HG02759 (cell line): ENCODE results near the gene EFCAB10.
"Not testable (repeated sequence)": the region's sequence is repeated elsewhere in the genome, so short reads cannot be mapped to it uniquely, and the experiment has no call there.

Experiments
- ATAC-seq: cut with Tn5 transposase; IDR thresholded peaks from one replicate; pipeline ENCODE4 v1.9.1; 2021; ENCODE audit warnings: mild to moderate bottlenecking, moderate library complexity; ENCODE audit not compliant: unreplicated experiment

Gene EFCAB10

GRCh38 chr7:105531792-105532671, 49.3 kb downstream of the EFCAB10 start, which contains the start of gene RINT1:
RINT1 (plus strand) TSS chr7:105532201; CDS start chr7:105532316, 115 bp downstream.
- ATAC-seq = peak; percentile 97

GRCh38 chr7:105530546-105530945, 50.7 kb downstream of the EFCAB10 start:
- no peak for ATAC-seq

- ATAC-seq = no peak
Observed at GRCh38 chr7:105530126-105530525, 51.2 kb downstream of the EFCAB10 start.

- ATAC-seq = not testable (repeated sequence)
Observed at GRCh38 chr7:105527737-105528136, 53.6 kb downstream of the EFCAB10 start.

- ATAC-seq = no peak
Observed at GRCh38 chr7:105524840-105525239, 56.5 kb downstream of the EFCAB10 start.

GRCh38 chr7:105524423-105524822, 56.9 kb downstream of the EFCAB10 start:
- ATAC-seq = not testable (repeated sequence)

GRCh38 chr7:105521717-105522463, 59.4 kb downstream of the EFCAB10 start, which contains the start of gene PUS7:
PUS7 (minus strand) TSS chr7:105522271; CDS start chr7:105508512, 13,759 bp downstream.
- ATAC-seq = peak; percentile 87

GRCh38 chr7:105521027-105521716, 60.1 kb downstream of the EFCAB10 start:
- ATAC-seq = peak; percentile 44

- not testable (repeated sequence) for ATAC-seq
Observed at GRCh38 chr7:105520620-105521019, 60.7 kb downstream of the EFCAB10 start.

- ATAC-seq = no peak
Observed at GRCh38 chr7:105519353-105519752, 61.9 kb downstream of the EFCAB10 start.

GRCh38 chr7:105515610-105516009, 65.7 kb downstream of the EFCAB10 start:
- ATAC-seq = not testable (repeated sequence)
